ENCODE measurements around the gene ATG10. TPM values are rescaled to one million over a fixed set of nuclear protein-coding genes. Genes with fewer than 3 reads are reported as not detected.

The ATG10 gene
- total and polyA plus RNA-seq, 2 donors (not counting 1 experiment from before 2014, with no cell fraction given): 1.6 to 11.6 TPM

- Mint-ChIP-seq H3K9me3 (ENCODE audit: insufficient read depth) (no peaks in the 10 kb centered on the region), H3K4me3 (no peak overlapping the region), H3K4me1 (no peaks in the 10 kb centered on the region), H3K27me3 (no peaks in the 10 kb centered on the region), H3K27ac (no peak overlapping the region)
- Histone ChIP-seq H3K9ac (ENCODE audit: low read length) (no peak overlapping the region), H3K27ac (ENCODE audit: low read length in 2 of 2) (no peak overlapping the region), H3K27me3 (replicated peaks in 1 of 4; ENCODE audit: control extremely low read depth in 1 of 4, control insufficient read depth in 3 of 4, insufficient read depth in 4 of 4, low read length in 3 of 4) (no peaks in the 10 kb centered on the region), H3K4me3 (ENCODE audit: control extremely low read depth in 1 of 5, extremely low read depth in 1 of 5, insufficient read depth in 1 of 5, low read depth in 2 of 5, low read length in 4 of 5) (no peak overlapping the region), H3K4me1 (ENCODE audit: control insufficient read depth in 2 of 2, insufficient read depth in 2 of 2, low read length in 2 of 2) (no peaks in the 10 kb centered on the region), H3K9me3 (ENCODE audit: control extremely low read depth in 1 of 3, control insufficient read depth in 2 of 3, insufficient read depth in 1 of 3, low read length in 2 of 3) (no peaks in the 10 kb centered on the region), H4K20me1 (ENCODE audit: control insufficient read depth, insufficient read depth, low read length, poor library complexity, severe bottlenecking) (no peaks in the 10 kb centered on the region), H3K4me2 (replicated peaks; ENCODE audit: low read depth, low read length, poor library complexity, severe bottlenecking) (no peak overlapping the region), H2AFZ (ENCODE audit: insufficient read depth, low read depth, low read length, poor library complexity, severe bottlenecking) (no peak overlapping the region), H3K36me3 (replicated peaks in 1 of 2; ENCODE audit: control extremely low read depth in 1 of 2, control insufficient read depth in 1 of 2, extremely low read depth in 1 of 2, insufficient read depth in 2 of 2, low read length in 1 of 2) (no peaks in the 10 kb centered on the region), H3K79me2 (ENCODE audit: control insufficient read depth, insufficient read depth, low read length) (no peaks in the 10 kb centered on the region)
- 100% methylated on average over 1 of the region's 2 CpGs for WGBS (ENCODE audit: insufficient coverage)
- intact Hi-C loops (cut with micrococcal nuclease): no loop called here
- ChIA-PET POLR2A (no interaction called here), CTCF (interaction anchor here (0.6 kb wide), 1 partner anchor 55 kb away, joined by 3 read pairs; no protein-coding TSS in a partner anchor)
- TF ChIP-seq EZH2 (IDR thresholded peaks at IDR 0.05; ENCODE audit: borderline replicate concordance, insufficient read depth, low read depth, low read length, poor library complexity, severe bottlenecking) (no peak), CTCF (IDR thresholded peaks at IDR 0.05) (no peak)
- no peak for DNase-seq
- ATAC-seq (ENCODE audit: low read depth): no peak
These were observed 232.7 kb downstream of the ATG10 start for GRCh38 chr5:82204567-82204966.

DNA sequence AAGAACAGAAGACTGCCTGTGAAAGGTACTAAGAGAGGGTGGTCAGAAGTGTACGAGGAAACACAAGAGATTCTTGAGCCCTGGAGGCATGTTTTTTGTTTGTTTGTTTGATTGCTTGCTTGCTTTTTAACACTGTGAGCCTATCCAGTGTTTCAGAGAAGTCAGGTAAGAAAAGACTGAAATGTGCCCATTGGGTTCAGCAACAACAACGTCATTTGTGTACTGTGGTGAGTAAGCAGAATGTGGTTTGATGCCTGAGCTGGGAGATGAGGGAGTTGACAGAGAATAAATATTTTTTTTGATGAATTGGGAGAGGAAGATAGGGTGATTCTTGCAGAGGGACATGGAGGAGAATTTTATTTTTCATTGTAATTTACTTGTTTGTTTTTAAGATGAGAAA, 233.2 kb downstream of the ATG10 start:
- H2AFZ ChIP-seq (ENCODE audit: insufficient read depth, low read depth, low read length, poor library complexity, severe bottlenecking): no peak overlapping the region
- H3K27me3 Mint-ChIP-seq: no peaks in the 10 kb centered on the region
- H3K4me2 ChIP-seq (replicated peaks; ENCODE audit: low read depth, low read length, poor library complexity, severe bottlenecking): no peak overlapping the region
- no peak overlapping the region for H3K27ac ChIP-seq (ENCODE audit: low read length in 2 of 2)
- H3K9me3 Mint-ChIP-seq (ENCODE audit: insufficient read depth): no peaks in the 10 kb centered on the region
- intact Hi-C loops (cut with micrococcal nuclease): no loop called here
- no peaks in the 10 kb centered on the region for H3K36me3 ChIP-seq (replicated peaks in 1 of 2; ENCODE audit: control extremely low read depth in 1 of 2, control insufficient read depth in 1 of 2, extremely low read depth in 1 of 2, insufficient read depth in 2 of 2, low read length in 1 of 2)
- H3K27me3 ChIP-seq (replicated peaks in 1 of 4; ENCODE audit: control extremely low read depth in 1 of 4, control insufficient read depth in 3 of 4, insufficient read depth in 4 of 4, low read length in 3 of 4): no peaks in the 10 kb centered on the region
- POLR2A ChIA-PET: no interaction called here
- no peaks in the 10 kb centered on the region for H3K4me1 ChIP-seq (ENCODE audit: control insufficient read depth in 2 of 2, insufficient read depth in 2 of 2, low read length in 2 of 2)
- DNase-seq (no peak), ATAC-seq (ENCODE audit: low read depth) (no peak)
- no peak overlapping the region for H3K9ac ChIP-seq (ENCODE audit: low read length)
- no peaks in the 10 kb centered on the region for H3K4me1 Mint-ChIP-seq
- CTCF ChIA-PET: interaction anchor here (0.6 kb wide), 1 partner anchor 54 kb away, joined by 3 read pairs; no protein-coding TSS in a partner anchor
- H3K4me3 ChIP-seq (ENCODE audit: control extremely low read depth in 1 of 5, extremely low read depth in 1 of 5, insufficient read depth in 1 of 5, low read depth in 2 of 5, low read length in 4 of 5): no peak overlapping the region
- 81% methylated on average over 2 of the region's 2 CpGs for WGBS (ENCODE audit: insufficient coverage)
- TF ChIP-seq CTCF (IDR thresholded peaks at IDR 0.05): no peak
- TF ChIP-seq EZH2 (IDR thresholded peaks at IDR 0.05; ENCODE audit: borderline replicate concordance, insufficient read depth, low read depth, low read length, poor library complexity, severe bottlenecking): no peak
- H3K27ac Mint-ChIP-seq: no peak overlapping the region
- no peak overlapping the region for H3K4me3 Mint-ChIP-seq
- H3K79me2 ChIP-seq (ENCODE audit: control insufficient read depth, insufficient read depth, low read length): no peaks in the 10 kb centered on the region
- no peaks in the 10 kb centered on the region for H4K20me1 ChIP-seq (ENCODE audit: control insufficient read depth, insufficient read depth, low read length, poor library complexity, severe bottlenecking)
- H3K9me3 ChIP-seq (ENCODE audit: control extremely low read depth in 1 of 3, control insufficient read depth in 2 of 3, insufficient read depth in 1 of 3, low read length in 2 of 3): no peaks in the 10 kb centered on the region
